SH-SY5Y (cell line): ENCODE results near the gene ZNF236.

Experiments
- GATA2 ChIP-seq: IDR thresholded peaks from 2 replicates; pipeline ENCODE4 v1.6.1; 2011; ENCODE audit warnings: mild to moderate bottlenecking, low read depth, low read length
- GATA3 ChIP-seq: IDR thresholded peaks from 2 replicates; pipeline ENCODE4 v1.6.1; 2011; ENCODE audit warnings: low read depth, mild to moderate bottlenecking, low read length, moderate library complexity

The ZNF236 gene

DNA sequence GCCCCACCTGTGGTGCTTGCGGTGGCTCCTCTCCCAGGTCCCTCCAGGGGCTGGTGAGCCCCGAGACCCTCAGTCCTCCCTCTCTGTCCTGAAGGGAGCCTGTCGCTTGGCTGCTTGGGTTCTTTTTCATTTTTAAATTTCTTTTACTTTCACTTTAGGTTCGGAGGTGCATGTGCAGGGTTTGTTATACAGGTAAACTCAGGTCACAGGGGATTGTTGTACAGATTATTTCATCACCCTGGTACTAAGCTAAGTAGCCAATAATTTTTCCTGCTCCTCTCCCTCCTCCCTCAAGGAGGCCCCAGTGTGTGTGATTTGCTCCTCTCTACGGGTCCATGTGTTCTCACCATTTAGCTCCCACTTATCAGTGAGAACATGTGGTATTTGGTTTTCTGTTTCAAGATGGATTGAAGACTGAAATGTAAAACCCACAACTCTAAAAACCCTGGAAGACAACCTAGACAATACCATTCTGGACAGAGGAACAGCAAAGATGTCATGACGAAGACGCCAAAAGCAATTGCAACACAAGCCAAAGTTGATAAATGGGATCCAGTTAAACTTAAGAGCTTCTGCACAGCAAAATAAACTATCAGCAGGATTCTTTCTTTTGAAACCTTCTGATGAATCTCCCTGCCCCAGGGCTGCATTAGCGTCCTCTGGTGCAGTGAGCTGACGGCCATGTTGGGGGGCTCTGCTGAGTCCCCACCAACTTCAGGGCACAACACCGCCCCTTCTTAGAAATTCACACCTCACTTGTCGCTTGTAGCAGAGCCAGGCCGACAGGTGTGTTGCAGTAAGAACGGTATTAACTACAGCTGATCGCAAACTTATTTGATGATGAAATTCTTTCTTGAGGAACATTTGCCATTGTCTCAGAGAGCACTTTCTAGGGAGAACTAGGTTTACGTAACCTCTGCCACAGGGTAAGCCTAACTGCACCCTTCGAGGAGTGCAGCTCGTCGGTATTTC is 135.3 kb downstream of the ZNF236 start:
- TF ChIP-seq GATA2, result no peak
- no peak for TF ChIP-seq GATA3

DNA sequence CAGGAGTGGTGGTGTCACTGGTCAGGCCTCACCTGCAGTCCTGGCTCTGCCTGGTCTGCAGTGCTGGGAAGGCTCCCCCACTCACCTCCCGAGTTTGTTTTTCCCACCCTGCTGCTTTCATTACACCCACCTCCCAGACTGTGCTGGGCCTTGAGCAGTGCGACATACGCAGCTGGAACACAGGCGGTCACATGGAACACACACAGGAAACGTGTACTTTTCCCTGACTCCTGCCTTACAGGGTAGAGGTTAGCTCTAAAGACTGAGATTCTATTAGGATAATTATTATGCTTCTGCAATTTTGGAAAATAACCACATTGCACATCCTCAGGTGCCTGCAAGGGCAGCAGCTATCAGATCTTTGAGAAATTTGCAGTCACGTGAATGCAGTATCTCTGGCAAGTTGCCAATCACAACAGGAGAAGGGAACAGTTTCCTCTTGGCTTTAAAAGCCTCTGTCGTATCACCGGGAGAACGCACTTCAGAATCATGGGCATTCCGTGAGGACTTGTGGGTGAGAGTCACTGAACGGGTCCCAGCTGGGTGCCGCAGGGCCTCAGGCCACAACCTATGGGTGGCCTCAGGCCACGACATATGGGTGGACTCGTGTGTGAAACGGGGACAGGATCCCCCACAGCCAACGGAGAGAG is 136.5 kb downstream of the ZNF236 start:
- TF ChIP-seq GATA2 (peak; percentile 67; the same call in 1 of the 2 replicates), GATA3 (no peak)

DNA sequence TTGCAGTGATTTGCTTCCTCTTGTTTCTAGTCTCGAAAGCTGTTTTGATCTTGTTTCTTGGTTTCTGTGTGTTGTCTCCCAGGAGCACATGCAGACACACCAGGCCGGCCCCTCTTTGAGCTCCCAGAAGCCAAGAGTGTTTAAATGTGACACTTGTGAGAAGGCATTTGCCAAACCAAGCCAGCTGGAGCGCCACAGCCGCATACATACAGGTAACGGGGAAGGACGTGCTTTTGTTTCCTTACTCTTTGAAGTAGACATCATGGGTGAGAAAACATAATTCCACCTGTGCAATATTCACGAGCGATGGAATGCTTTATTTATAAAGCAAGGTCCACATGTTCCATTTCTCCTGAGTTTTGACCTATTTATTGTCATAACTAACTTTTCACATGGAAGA is 137.2 kb downstream of the ZNF236 start:
- TF ChIP-seq GATA2 (no peak), GATA3 (no peak)

DNA sequence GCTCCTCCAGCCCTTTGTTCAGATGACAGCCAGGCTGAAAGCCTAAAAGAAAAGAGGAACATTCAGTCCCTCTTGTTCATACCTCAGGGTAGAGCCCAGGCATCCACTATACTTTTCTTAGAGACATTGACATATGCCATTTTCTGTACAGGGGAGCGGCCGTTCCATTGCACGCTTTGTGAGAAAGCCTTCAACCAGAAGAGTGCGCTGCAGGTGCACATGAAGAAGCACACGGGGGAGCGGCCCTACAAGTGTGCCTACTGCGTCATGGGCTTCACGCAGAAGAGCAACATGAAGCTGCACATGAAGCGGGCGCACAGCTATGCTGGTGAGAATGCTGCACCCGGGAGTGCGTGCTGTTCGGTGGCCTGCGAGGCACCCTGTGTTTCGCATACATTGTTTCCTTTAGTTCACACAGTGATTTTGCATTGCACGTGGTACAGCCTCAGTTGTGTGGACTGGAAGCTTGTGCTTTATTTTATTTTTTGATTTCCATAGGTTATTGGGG is 138.2 kb downstream of the ZNF236 start:
- TF ChIP-seq GATA2 (no peak), GATA3 (no peak)

DNA sequence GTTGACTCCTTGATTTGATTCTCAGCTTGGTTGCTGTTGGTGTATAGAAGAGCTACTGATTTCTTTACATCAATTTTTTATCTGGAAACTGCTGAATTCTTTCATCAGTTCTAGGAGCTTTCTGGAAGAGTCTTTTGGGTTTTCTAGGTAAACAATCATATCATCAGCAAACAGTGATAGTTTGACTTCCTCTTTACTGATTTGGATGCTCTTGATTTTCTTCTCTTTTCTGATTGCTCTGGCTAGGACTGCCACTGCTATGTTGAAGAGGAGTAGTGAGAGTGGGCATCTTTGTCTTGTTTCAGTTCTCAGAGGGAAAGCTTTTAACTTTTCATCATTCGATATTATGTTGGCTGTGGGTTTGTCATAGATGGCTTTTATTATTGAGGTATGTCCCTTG is 140.5 kb downstream of the ZNF236 start:
- no peak for TF ChIP-seq GATA2
- no peak for TF ChIP-seq GATA3

DNA sequence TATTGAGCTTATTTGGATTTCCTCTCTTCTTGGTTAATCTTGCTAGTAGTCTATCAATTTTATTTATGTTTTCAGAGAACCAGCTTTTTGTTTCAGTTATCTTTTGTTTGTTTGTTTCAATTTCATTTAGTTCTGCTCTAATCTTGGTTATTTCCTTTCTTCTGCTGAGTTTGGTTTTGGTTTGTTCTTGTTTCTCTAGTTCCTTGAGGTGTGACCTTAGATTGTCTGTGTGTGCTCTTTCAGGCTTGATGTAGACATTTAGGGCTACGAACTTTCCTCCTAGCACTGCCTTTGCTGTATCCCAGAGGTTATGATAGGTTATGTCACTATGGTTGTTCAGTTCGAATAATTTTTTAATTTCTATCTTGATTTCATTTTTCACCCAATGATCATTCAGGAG is 141.6 kb downstream of the ZNF236 start:
- no peak for TF ChIP-seq GATA2
- no peak for TF ChIP-seq GATA3

DNA sequence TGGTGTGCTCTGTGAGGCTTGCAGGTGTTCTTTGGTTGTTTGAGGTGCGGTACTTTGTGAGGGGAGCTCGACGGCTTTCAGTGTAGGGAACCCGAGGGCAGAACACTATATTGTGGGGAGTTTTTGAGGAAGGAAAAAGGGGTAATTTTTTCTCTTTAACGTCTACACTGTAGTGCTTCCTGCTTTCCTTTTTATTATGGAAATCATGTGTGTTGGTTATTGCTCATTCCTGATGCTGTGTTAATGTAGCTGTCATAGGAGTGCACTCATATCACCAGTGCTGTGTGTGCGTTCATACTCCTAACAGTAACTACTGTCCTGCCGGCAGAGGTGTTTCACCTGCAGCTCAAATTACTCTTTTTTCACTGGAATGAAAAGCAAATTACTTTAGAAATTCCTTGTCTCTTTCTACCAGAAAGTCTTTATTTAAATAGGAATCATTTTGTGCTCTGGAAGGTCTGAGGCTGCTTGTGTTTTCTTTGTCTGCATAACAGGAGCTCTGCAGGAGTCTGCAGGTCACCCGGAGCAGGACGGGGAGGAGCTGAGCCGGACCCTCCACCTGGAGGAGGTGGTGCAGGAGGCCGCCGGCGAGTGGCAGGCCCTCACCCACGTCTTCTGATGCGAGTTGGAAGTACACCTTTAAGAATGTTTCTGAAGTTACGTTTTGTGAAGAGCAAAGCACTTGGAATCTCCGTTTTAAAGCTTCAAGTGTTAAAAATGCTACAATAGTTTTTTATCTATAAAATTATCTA is 145.5 kb downstream of the ZNF236 start:
- TF ChIP-seq GATA2 (no peak), GATA3 (no peak)

DNA sequence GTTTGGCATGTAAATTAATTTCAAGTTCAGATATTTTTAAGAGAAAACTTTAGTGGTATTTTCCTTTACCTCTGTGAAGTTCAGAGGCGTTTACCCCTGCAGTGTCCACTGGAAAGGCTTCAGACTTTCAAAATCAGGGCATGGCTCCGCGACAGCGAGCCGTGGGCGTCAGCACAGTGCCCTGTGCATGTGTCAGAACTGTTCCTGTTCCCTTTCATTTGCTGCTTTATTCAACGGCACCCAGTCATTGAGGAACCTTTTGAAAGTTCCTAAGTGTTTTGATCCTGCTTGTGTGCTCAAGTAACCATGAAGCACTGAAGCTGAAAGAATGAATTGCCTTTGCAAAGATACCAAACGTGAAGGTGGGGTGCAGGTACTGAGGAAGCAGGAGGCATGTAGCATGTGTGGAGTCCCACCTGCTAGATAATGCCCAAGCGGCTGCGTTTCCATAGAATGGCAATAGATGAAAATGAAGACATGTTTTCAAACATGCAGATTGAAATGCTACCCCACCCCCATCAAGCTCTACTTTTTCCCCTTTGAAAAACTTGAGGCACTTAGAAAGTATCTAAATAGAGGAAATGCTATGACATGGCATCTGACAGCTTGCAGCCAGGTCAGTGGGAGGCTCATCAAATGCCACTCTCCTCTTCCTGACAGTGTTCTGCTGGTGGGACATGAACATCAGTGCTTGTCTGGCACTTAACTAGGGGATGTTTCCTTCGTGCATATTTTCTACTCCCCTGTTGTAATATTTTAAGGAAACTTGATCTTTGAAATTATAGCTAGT is 148.6 kb downstream of the ZNF236 start:
- TF ChIP-seq GATA2 (no peak), GATA3 (no peak)

DNA sequence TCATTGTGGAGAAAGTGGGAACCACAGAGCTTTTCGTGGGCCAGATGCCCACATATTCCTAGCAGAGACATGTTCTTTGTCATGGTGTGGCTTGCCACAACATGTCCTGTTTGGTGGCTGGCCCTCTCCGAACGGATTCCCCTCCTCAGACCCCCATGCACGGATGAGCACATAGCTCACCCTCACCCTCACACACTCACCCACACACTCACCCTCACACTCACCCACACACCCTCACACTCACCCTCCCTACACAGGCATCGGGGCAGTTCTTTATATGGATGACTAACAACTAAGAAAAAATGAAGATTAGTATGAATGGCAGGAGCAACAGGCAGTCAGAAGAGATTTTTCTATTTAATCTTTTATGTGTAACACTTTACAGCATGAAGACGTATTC is 149.9 kb downstream of the ZNF236 start:
- TF ChIP-seq GATA2 (no peak), GATA3 (no peak)

DNA sequence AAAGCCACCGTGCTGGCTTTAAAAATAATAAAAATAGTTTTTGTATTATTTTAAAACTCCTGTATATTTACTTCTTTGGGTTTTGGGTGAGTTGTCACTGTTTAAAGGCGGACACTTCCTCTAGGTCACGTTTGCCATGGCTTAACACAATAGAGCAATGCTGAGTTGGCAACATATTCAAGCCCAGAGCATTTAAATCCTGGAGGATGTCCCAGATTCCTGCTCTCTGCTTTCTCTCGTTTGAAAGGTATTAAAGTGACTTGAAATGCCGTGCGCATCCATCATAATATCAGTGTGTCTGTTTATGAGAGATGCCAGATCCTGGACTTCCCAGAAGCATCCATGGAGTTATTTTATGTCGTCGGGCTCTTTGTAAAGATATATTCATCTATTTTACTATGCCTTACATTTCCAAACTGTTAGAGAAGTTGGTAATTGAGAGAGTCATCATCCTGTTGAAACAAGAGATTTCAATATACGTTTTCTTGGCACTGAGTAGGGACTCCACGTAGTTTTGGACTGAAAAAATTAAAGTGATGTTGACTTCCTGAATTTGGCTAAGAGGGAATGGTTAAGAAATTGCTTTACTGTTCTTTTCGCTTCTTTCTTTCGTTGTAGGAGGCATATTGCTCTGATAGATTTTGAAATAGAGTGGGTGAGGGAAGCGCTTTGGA is 150.6 kb downstream of the ZNF236 start:
- TF ChIP-seq GATA2 (no peak), GATA3 (no peak)

DNA sequence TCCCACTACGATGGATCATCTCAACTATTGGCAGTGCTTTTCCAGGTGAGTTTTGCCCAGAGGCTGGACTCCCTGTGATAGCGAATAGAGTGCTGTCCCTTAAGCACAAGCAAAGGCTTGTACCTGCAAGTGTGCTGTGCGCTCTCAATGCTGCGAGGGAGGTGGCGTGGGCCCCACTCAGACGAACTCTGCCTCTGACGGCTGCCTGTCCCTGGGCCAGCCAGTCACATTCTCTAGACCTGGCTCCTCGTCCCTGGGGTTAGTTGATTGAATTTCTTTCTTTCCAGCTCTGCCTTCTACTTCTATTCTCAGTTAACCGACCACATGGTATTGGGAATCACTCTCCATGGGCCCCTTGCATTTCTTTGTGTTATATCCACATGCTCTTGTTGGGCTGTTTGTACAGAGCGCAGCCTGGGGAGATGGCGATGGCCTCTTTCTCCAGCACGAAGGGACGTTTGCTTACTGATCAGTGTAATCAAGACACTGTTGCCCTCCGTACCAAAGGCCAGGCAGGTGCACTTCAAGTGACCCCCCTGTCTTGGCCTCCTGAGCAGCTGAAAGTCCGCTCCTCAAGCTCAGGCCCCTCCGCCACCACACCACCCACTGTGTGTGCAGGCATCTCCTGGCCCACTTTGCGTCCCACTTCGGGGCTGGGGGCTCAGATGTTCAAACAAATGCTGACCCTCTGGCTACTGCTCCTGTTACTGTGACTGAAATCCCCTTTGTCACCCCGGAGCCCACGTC is 151.3 kb downstream of the ZNF236 start:
- TF ChIP-seq GATA2, result no peak
- TF ChIP-seq GATA3, result no peak

DNA sequence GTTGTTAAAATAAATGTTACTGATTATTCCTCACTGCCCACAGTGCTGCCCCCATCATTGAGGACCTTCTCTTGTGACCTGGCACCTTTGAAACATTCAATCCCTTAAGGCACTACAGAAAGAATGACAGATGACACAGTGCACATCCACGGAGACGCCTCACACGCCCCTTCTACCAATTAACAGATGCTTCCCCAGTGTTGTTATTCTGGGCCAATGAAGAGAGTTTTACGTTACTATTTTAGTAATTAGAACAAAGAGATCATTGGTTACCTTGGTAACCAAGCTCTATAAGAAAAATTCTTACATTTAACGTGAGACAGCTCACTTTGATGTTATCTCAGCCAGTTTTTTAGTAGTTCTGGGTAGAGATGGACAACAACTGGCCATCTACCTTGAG is 152.0 kb downstream of the ZNF236 start:
- TF ChIP-seq GATA3 (no peak), GATA2 (no peak)
